T47D (cell line): ENCODE data around the gene ZNF354C.

Experiments
- DNase-seq, 2 experiments: peaks; one replicate each; pipeline versions ENCODE4 v3.0.0 to v3.0.0-alpha.2; 2011 to 2012; ENCODE audit warnings: low read depth in 1 of 2, low spot score in 1 of 2
- JUND ChIP-seq: IDR thresholded peaks from 2 replicates; pipeline ENCODE4 v1.6.1; 2012; ENCODE audit warnings: low read depth
- in situ Hi-C: cut with HindIII; loops from 2 replicates; pipeline ENCODE4 v1.10.0; 2016; ENCODE audit warnings: low sequenced_read_pairs, low pct_unique_long_range_greater_than_20kb

ZNF354C gene

GRCh38 chr5:179060116-179061008, at the start of gene ZNF354C:
Gene ZNF354C (plus strand): TSS chr5:179060373. CDS start chr5:179062069, 1,696 bp downstream.
- DNase-seq: peak; percentile 90 to 91
- in situ Hi-C loops: no loop called here
- TF ChIP-seq JUND: no peak

- peak; percentile 81 to 98 for DNase-seq
- in situ Hi-C loops: no loop called here
- no peak for TF ChIP-seq JUND
These were observed 36.5 kb upstream of the ZNF354C start, which contains the start of gene ZNF879 for GRCh38 chr5:179023528-179024189. Gene ZNF879 (plus strand): TSS chr5:179023804. CDS start chr5:179025005, 1,201 bp downstream.

GRCh38 chr5:179033004-179033580, 27.1 kb upstream of the ZNF354C start:
- no peak for TF ChIP-seq JUND
- DNase-seq: no peak
- in situ Hi-C loops: no loop called here

GRCh38 chr5:179044765-179045164, 15.4 kb upstream of the ZNF354C start:
- DNase-seq: no peak
- in situ Hi-C loops: no loop called here
- TF ChIP-seq JUND: no peak

GRCh38 chr5:179051784-179052183, 8.4 kb upstream of the ZNF354C start:
- in situ Hi-C loops: no loop called here
- DNase-seq: peak in 1 of 2 experiments; percentile 87
- TF ChIP-seq JUND: no peak

GRCh38 chr5:179054036-179054785, 6.0 kb upstream of the ZNF354C start:
- peak in 1 of 2 experiments; percentile 25 for DNase-seq
- no peak for TF ChIP-seq JUND
- in situ Hi-C loops: no loop called here

- TF ChIP-seq JUND: no peak
- DNase-seq: no peak
- in situ Hi-C loops: no loop called here
These were observed 5.3 kb upstream of the ZNF354C start for GRCh38 chr5:179054876-179055275.

GRCh38 chr5:179055436-179055835, 4.7 kb upstream of the ZNF354C start:
- in situ Hi-C loops: no loop called here
- DNase-seq: peak in 1 of 2 experiments; percentile 28
- TF ChIP-seq JUND: no peak

GRCh38 chr5:179055841-179056240, 4.3 kb upstream of the ZNF354C start:
- in situ Hi-C loops: no loop called here
- no peak for TF ChIP-seq JUND
- no peak for DNase-seq

- no peak for TF ChIP-seq JUND
- in situ Hi-C loops: no loop called here
These were observed 852 bp downstream of the ZNF354C start for GRCh38 chr5:179061025-179061424.

GRCh38 chr5:179065703-179066102, 5.5 kb downstream of the ZNF354C start:
- in situ Hi-C loops: no loop called here
- TF ChIP-seq JUND: no peak
- no peak for DNase-seq

More at GRCh38 chr5:179061025-179061424, 852 bp downstream of the ZNF354C start:
- no peak for DNase-seq
